Kidney tubule cell (primary cell): ENCODE data around the gene GTPBP6.
A peak's percentile ranks its signal among the peaks of the same experiment; 100 is the strongest.
"Not testable (repeated sequence)": the region's sequence is repeated elsewhere in the genome, so short reads cannot be mapped to it uniquely, and the experiment has no call there.

Experiments
- DNase-seq: peaks from one replicate; pipeline ENCODE4 v3.0.0-alpha.2; 2018; ENCODE audit warnings: low spot score

Gene GTPBP6

GRCh38 chrX:334971-335757, 16.6 kb upstream of the GTPBP6 start:
- DNase-seq, result no peak

DNA sequence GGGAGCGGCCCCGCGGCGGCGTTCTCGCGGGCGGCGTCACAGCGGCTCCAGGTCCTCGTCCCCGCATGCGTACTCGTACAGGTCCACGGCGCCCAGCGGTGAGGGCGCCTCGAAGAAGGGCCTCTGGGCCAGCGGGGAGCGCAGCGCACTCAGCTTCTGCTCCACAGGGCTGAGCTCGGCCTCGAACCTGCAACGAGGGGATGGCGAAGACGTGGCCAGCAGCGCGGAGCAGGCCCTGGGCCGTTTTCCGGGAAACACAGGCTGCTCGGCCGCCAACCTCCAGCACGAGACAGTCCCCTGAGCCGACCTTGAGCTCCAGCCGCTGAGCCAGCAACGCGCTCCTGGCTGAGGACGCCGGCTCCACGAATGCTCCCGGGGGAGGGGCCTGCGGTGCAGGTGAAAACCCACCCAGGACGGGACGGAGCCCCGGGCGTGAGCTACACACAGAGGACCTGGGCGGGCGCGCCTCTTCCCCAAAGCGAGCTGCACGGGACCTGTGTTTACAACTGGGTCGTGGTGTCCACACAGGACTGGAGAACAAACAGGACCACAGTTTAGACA, 15.8 kb upstream of the GTPBP6 start:
- DNase-seq, result no peak

GRCh38 chrX:333611-334311, 15.2 kb upstream of the GTPBP6 start:
- no peak for DNase-seq

- no peak for DNase-seq
Observed at GRCh38 chrX:332916-333610, 14.5 kb upstream of the GTPBP6 start.

GRCh38 chrX:332496-332860, 13.9 kb upstream of the GTPBP6 start:
- DNase-seq, result no peak

GRCh38 chrX:331825-332495, 13.4 kb upstream of the GTPBP6 start:
- DNase-seq, result no peak

GRCh38 chrX:331151-331824, 12.7 kb upstream of the GTPBP6 start:
- DNase-seq, result peak; percentile 33

DNA sequence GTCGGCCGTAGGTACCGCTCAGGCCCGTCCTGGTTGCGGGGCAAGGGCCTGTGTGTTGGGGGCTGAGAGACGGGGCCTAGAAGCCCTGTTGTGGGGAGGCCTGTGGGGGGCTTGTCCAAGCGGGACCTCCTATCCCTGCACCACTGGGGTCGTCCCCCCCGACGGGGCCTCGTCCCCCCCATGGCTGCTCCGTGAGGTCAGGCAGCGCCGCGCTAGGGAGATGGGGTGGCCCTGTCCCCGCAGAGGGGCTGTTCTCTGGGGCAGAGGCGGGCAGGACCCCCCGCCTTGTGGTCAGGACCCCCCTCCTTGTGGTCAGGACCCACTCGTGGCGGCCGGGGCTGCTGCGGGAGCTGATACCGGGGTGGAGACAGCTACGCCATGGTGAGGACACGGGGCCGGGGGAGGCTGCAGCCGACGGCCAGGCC, 12.1 kb upstream of the GTPBP6 start:
- DNase-seq, result no peak

GRCh38 chrX:330141-330725, 11.6 kb upstream of the GTPBP6 start:
- DNase-seq, result not testable (repeated sequence)

GRCh38 chrX:329291-329910, 10.8 kb upstream of the GTPBP6 start:
- no peak for DNase-seq

GRCh38 chrX:327660-328126, 9.1 kb upstream of the GTPBP6 start:
- DNase-seq, result no peak

GRCh38 chrX:324664-325063, 6.1 kb upstream of the GTPBP6 start:
- DNase-seq, result not testable (repeated sequence)

GRCh38 chrX:323721-324628, 5.4 kb upstream of the GTPBP6 start:
- peak; percentile 77 for DNase-seq

GRCh38 chrX:320126-320783, 1.7 kb upstream of the GTPBP6 start:
- DNase-seq, result peak; percentile 23

- DNase-seq, result no peak
Observed at GRCh38 chrX:319579-320125, 1.1 kb upstream of the GTPBP6 start.

DNA sequence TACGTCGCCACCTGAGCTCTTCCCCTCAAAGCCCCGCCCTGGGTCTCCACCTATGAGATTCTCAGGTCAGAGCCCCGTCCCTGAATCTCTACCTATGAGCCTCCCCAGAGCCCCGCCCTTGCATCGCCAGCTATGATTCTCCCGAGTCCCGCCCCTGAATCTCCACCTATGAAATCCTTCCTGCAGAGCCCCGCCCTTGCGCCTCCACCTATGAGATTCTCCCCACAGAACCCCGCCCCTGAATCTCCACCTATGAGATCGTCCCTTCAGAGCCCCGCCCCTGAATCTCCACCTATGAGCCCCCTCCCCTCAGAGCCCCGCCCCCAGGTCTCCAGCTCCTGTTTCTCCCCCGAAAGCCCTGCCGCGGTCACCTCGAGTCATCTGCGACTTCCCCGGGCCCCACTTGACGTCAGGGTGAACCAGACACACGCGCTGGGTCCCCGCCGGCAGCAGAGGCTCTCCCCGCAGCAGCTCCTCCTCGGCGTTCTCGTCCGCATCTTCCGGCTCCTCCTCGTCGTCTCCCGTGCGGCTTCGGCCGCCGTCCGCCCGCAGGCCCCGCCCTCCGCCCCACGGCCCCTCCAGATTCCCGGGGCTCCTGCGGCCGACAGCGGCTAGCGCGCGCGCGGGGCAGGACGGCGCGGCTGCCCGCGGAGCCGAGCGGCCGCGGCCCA, 393 bp downstream of the GTPBP6 start:
- peak; percentile 99 for DNase-seq

DNA sequence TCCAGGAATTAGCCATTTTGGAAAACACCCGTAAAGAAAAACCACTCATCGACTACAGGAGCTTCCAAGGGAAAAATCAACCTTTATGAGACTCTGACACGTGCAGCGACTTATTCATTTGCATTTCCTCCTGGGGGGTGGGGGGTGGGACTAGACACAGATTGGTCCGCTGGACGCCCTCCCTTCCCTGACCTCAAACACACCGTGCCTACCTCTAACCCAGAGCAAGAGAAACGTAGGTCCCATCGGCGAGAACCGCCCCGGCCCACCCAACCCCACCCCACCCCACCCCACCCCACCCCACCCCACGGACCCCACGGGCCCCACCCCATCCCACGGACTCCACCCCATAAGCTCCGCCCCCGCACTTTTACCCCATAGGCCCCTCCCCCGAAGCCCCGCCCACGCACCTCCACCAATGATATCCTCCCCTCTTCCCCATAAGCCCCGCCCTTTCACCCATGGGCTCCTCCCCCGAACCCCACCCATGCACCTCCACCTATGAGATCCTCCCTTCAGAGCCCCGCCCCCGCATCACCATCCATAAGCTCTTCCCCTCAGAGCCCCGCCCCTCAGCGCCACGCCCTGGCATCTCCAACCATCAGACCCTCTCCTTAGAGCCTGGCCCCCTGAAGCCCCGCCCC, 1.1 kb downstream of the GTPBP6 start:
- DNase-seq, result no peak
